ENCODE results near the gene GDF10. TPM values are rescaled to one million over a fixed set of nuclear protein-coding genes. Genes with fewer than 3 reads are reported as not detected.

Gene GDF10
- total RNA-seq, 2 donors from 2014 or later: 0.63 to 1.9 TPM

GRCh38 chr10:47276071-47276470 is 23.9 kb upstream of the GDF10 start:
- no peaks in the 10 kb centered on the region for H3K4me1 ChIP-seq
- H3K36me3 ChIP-seq: no peaks in the 10 kb centered on the region
- no peak overlapping the region for H3K27ac ChIP-seq
- no peak for TF ChIP-seq CTCF (IDR thresholded peaks at IDR 0.05)
- no peaks in the 10 kb centered on the region for H3K27me3 ChIP-seq
- DNase-seq (ENCODE audit: low spot score): no peak
- peaks cover 0 to 4% of the 10 kb centered on the region in 2 donors for H3K9me3 ChIP-seq
- H3K4me3 ChIP-seq: no peak overlapping the region

GRCh38 chr10:47276576-47277351 is 23.2 kb upstream of the GDF10 start:
- Histone ChIP-seq H3K27me3 (no peaks in the 10 kb centered on the region), H3K4me3 (no peak overlapping the region)
- DNase-seq (ENCODE audit: low spot score): no peak

GRCh38 chr10:47277352-47278151 is 22.4 kb upstream of the GDF10 start:
- DNase-seq (ENCODE audit: low spot score): no peak
- TF ChIP-seq CTCF (IDR thresholded peaks at IDR 0.05): no peak
- Histone ChIP-seq H3K4me3 (no peak overlapping the region), H3K4me1 (no peaks in the 10 kb centered on the region), H3K9me3 (no peaks in the 10 kb centered on the region), H3K27ac (no peak overlapping the region), H3K36me3 (no peaks in the 10 kb centered on the region), H3K27me3 (no peaks in the 10 kb centered on the region)

More at GRCh38 chr10:47276576-47277351, 23.2 kb upstream of the GDF10 start:
- peaks cover 0 to 4% of the 10 kb centered on the region in 2 donors for H3K9me3 ChIP-seq
- H3K36me3 ChIP-seq: no peaks in the 10 kb centered on the region
- H3K27ac ChIP-seq: no peak overlapping the region
- no peak for TF ChIP-seq CTCF (IDR thresholded peaks at IDR 0.05)
- H3K4me1 ChIP-seq: no peaks in the 10 kb centered on the region

- no peak for DNase-seq (ENCODE audit: low spot score)
- no peaks in the 10 kb centered on the region for H3K4me1 ChIP-seq
- TF ChIP-seq CTCF (IDR thresholded peaks at IDR 0.05): no peak
Observed at GRCh38 chr10:47278152-47278473, 21.9 kb upstream of the GDF10 start.

DNA sequence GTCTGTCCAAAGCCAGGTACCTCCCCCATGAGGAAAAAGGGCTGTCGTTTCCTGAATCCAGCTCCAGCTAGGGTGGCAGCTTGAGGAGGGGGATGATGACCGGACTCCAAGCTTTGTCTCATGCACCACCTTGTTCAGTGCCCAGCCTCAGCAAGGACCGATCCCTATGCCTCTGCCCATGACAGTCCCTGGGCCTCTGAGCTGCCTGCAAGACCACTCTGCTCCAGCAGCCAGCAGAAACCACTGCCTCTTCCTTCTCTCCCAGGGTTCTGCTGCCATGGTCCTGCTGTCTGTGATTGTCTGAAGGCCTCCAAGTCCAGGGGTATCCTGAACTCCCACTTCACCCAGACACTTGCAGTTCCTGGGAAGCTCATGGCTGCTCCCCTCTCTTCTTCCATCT is 21.3 kb upstream of the GDF10 start:
- no peaks in the 10 kb centered on the region for H3K4me1 ChIP-seq
- H3K27ac ChIP-seq: no peak overlapping the region
- no peaks in the 10 kb centered on the region for H3K9me3 ChIP-seq
- no peak for TF ChIP-seq CTCF (IDR thresholded peaks at IDR 0.05)
- no peaks in the 10 kb centered on the region for H3K36me3 ChIP-seq
- no peak for DNase-seq (ENCODE audit: low spot score)
- H3K27me3 ChIP-seq: no peaks in the 10 kb centered on the region
- H3K4me3 ChIP-seq: no peak overlapping the region

More at GRCh38 chr10:47278152-47278473, 21.9 kb upstream of the GDF10 start:
- Histone ChIP-seq H3K27me3 (no peaks in the 10 kb centered on the region), H3K36me3 (no peaks in the 10 kb centered on the region), H3K27ac (no peak overlapping the region), H3K9me3 (no peaks in the 10 kb centered on the region), H3K4me3 (no peak overlapping the region)

All from right atrium auricular region (tissue), 2 donors.